Thymus (tissue), 11 donors: ENCODE measurements around the gene FCN2. TPM values are rescaled to one million over a fixed set of nuclear protein-coding genes. Genes with fewer than 3 reads are reported as not detected.

Experiments
- DNase-seq, 9 donors: peaks; one replicate each; pipeline ENCODE4 v3.0.0-alpha.2; 2013; ENCODE audit warnings: low spot score in 9 of 9, low read depth in 6 of 9, missing footprints in 1 of 9
- H3K27ac ChIP-seq, 2 donors: one replicate each; pipeline ENCODE4 v1.5.1; 2013; ENCODE audit warnings: control low read depth in 1 of 2, low read depth in 1 of 2, low read length in 1 of 2, mild to moderate bottlenecking in 1 of 2, moderate library complexity in 1 of 2
- H3K27me3 ChIP-seq, 2 donors: one replicate each; pipeline ENCODE4 v1.5.1; 2013; ENCODE audit warnings: low read length in 1 of 2; ENCODE audit not compliant: control insufficient read depth in 2 of 2, insufficient read depth in 1 of 2
- H3K36me3 ChIP-seq, 2 donors: one replicate each; pipeline ENCODE4 v1.5.1; 2013; ENCODE audit warnings: low read length in 1 of 2, mild to moderate bottlenecking in 1 of 2, moderate library complexity in 1 of 2; ENCODE audit not compliant: control insufficient read depth in 2 of 2, insufficient read depth in 2 of 2
- H3K4me1 ChIP-seq, 2 donors: one replicate each; pipeline ENCODE4 v1.5.1; 2013; ENCODE audit warnings: low read length in 2 of 2; ENCODE audit not compliant: control insufficient read depth in 2 of 2, insufficient read depth in 2 of 2
- H3K4me3 ChIP-seq, 2 donors: one replicate each; pipeline ENCODE4 v1.5.1; 2013; ENCODE audit warnings: low read length in 2 of 2, control low read depth in 1 of 2, mild to moderate bottlenecking in 1 of 2
- H3K9me3 ChIP-seq, 2 donors: one replicate each; pipeline ENCODE4 v1.5.1; 2013; ENCODE audit warnings: low read length in 1 of 2, mild to moderate bottlenecking in 1 of 2; ENCODE audit not compliant: control insufficient read depth in 2 of 2, insufficient read depth in 1 of 2
- WGBS: extraction: QIAGEN DNeasy Blood & Tissue Kit; methylation state at CpG from one replicate; pipeline ENCODE4 v1.1.7; 2013; 5-methylcytosine and 5-hydroxymethylcytosine counted together
- polyA plus RNA-seq: library from polyadenylated mRNA; stranded (reverse); fragments of 200-250 nt; gene quantifications from one replicate; pipeline ENCODE4 v1.2.3, GENCODE V29; 2013
- total RNA-seq: library from RNA; stranded (reverse); fragments of 120-200 nt; gene quantifications from one replicate; pipeline ENCODE4 v1.2.4, GENCODE V29; 2013
- donor health status: healthy.

The FCN2 gene
- total and polyA plus RNA-seq, 2 donors, result 0.52 to 0.75 TPM

DNA sequence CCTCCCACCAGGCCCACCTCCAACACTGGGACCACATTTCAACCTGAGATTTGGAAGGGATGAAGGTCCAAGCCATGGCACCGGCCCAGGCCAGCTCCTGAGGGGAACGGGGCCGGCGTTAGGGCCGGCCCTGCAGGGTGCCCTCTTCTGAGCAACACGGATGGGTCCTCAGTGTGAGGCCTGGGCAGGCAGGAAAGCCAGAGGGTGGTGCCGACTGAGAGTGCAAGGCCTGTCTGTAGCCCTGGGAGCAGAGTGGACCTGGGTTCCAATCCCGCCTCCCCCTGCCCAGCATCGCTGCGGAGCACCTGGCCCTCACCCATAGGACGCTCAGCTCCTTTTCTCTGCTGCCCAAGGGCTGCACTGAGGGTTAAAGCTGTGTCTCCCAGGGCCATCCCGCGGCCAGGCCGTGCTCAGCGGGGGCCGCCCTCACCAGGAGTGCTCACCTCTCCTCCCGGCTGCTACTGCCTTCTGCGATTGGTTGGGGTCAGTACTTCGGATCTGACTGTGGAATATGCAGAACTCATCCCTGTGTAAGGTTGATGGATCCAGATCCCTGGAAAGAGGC, 44.1 kb upstream of the FCN2 start:
- Histone ChIP-seq H3K36me3 (no peaks in the 10 kb centered on the region), H3K4me3 (no peak overlapping the region), H3K4me1 (no peaks in the 10 kb centered on the region), H3K9me3 (no peaks in the 10 kb centered on the region), H3K27me3 (no peaks in the 10 kb centered on the region), H3K27ac (no peak overlapping the region)
- WGBS, result 92% methylated on average over 19 of the region's 19 CpGs
- DNase-seq, result no peak

DNA sequence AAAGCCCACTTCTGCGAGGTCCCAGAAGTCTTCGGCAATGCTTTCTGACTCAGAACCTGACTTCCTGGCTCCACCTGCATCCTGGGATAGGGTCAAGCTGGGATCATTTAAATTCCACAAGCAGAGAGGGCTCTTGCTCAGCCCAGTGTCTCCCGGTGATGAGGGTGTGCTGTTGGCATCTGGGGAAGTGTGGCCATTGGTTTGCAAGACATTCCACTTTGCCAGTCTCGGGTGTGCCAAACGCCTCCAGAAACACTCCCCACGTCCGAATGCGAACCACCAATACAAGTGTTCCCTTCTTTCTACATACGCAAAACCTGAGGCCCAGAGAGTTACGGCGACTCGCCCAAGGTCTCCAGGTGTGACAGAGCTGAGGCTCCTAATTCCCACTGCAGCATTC, 43.1 kb upstream of the FCN2 start:
- 97% methylated on average over 12 of the region's 12 CpGs for WGBS
- no peak overlapping the region for H3K4me3 ChIP-seq
- H3K4me1 ChIP-seq, result no peaks in the 10 kb centered on the region
- H3K9me3 ChIP-seq, result no peaks in the 10 kb centered on the region
- H3K27me3 ChIP-seq, result no peaks in the 10 kb centered on the region
- no peaks in the 10 kb centered on the region for H3K36me3 ChIP-seq
- H3K27ac ChIP-seq, result no peak overlapping the region
- DNase-seq, result no peak

DNA sequence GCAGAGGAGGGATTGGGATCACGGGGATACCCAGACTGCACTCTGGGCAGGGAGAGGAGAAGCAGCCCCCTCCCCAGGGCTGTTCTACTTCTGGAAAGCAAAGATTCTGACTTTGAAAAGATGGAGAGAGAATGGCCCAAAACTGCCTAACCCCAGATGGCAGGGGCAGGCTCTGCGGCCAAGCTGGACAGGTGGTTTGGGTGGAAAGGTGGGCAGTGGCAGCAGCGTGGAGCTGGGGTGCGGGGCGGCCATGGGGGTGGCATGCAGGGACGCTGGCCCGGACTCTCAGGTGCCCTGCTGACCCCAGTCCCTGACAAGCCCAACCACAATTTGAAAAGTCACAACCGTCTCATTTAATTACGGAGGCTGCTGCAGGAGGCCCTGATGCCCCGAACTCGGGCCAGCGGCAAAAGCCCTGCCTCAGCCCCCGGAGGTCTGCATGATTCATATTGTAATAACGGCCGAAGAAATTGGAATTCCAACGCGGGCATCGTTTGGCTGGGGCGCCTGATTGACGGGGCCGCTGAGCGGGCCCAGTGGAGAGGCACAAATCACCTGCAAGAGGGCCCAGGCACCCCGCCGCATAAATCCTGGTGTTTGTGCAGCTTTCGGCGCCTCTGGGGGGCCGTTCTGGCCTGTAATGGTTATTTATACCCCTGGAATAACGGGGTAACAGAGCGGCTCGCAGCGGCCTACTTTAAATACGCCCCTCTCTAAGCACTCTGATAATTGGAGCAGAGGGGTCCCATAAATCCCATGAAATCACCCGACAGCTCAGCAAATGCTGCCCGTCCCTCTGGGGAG, 41.8 kb upstream of the FCN2 start:
- Histone ChIP-seq H3K27ac (no peak overlapping the region), H3K4me3 (no peak overlapping the region), H3K4me1 (no peaks in the 10 kb centered on the region), H3K9me3 (no peaks in the 10 kb centered on the region), H3K36me3 (no peaks in the 10 kb centered on the region), H3K27me3 (no peaks in the 10 kb centered on the region)
- no peak for DNase-seq
- WGBS, result 93% methylated on average over 34 of the region's 34 CpGs

DNA sequence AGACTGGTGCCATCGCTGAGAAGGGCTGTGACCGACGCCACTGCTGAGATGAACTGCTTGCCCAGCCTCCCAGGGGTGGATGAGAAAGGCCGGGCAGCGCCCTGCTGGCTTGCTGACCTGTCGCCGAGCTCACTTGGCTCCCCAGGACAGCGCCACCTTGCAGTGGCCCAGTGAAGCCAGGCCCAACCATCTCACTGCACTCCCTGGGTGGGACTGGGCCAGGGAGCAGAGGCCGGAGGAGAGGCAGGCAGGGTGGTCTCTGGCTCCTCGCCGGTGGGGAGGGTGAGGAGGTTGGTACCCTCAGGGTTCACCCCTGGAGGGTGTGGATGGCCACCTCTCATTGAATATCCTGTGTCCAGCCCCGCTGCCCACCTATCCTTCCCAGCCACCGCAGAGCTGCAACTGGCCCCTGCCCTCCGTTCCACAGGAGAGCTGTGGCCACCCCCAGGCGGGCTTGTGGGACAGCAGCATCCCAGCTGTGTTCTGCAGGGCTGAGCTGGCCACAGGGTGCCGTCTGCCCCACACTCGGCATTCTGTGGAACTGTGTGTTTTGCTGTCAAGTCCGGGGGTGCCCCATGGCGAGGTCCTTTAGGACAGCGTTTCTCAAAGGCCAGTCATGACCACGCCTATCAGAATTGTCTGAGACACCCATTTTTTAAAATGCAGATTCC, 41.0 kb upstream of the FCN2 start:
- Histone ChIP-seq H3K9me3 (no peaks in the 10 kb centered on the region), H3K4me3 (no peak overlapping the region), H3K27ac (no peak overlapping the region), H3K36me3 (no peaks in the 10 kb centered on the region), H3K4me1 (no peaks in the 10 kb centered on the region), H3K27me3 (no peaks in the 10 kb centered on the region)
- DNase-seq, result no peak
- WGBS, result 97% methylated on average over 21 of the region's 21 CpGs

DNA sequence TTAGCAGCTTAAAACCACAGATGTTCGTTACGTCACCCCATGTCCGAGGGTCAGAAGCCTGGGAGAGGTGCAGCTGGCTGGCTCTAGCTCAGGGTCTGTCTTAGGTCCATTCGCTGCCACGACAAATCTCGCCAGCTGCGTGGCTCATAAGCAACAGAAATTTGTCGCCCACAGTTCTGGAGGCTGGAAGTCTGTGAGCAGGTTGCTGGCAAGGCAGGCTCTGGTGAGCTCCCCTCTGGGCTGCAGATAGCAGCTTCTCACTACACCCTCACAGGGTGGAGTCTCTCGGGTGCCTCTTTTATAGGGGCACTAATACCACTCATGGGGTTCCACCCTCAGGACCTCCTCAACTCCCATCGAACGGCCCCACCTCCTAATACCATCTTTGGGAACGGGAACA, 40.1 kb upstream of the FCN2 start:
- no peaks in the 10 kb centered on the region for H3K9me3 ChIP-seq
- H3K4me1 ChIP-seq, result no peaks in the 10 kb centered on the region
- H3K27me3 ChIP-seq, result no peaks in the 10 kb centered on the region
- no peak for DNase-seq
- H3K4me3 ChIP-seq, result no peak overlapping the region
- H3K27ac ChIP-seq, result no peak overlapping the region
- WGBS, result 95% methylated on average over 12 of the region's 12 CpGs
- H3K36me3 ChIP-seq, result no peaks in the 10 kb centered on the region

DNA sequence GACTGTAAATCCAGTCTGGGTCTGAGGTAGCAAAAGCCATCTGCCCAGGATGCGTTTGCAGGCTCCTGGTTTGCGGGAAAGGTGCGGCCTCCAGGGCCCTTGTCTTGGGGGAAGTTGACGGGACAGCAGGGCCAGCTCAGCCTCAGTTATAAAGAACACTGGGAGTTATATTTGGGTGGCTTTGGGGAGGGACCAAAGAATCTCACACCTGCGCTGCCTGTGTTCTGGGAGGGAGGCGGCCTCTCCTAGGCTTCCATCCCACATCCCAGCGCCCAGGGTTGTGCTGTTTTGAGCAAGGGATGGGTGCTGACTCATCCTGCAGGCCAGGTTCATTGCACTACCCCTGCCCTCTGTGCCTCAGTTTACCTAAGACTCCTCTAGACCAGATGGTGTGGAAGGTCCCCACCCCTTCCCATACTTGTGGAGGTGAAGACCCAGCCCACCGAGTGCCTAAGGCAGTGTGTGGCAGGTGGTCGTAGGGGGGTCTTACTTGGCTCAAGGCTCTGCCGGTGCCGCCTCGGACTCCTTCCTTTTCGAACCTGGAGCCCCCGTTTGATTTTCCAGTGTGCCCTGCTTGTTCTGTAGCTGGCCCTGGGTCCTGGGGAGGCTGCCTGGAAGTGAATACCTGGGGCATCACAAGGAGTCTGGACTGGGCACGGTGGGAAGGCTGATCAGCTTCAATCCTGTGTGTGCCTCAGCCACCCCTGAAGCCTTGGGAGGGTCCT, 39.3 kb upstream of the FCN2 start:
- H3K27me3 ChIP-seq, result no peaks in the 10 kb centered on the region
- H3K36me3 ChIP-seq, result no peaks in the 10 kb centered on the region
- DNase-seq, result no peak
- no peaks in the 10 kb centered on the region for H3K4me1 ChIP-seq
- no peak overlapping the region for H3K4me3 ChIP-seq
- no peaks in the 10 kb centered on the region for H3K9me3 ChIP-seq
- WGBS, result 96% methylated on average over 15 of the region's 15 CpGs
- no peak overlapping the region for H3K27ac ChIP-seq

DNA sequence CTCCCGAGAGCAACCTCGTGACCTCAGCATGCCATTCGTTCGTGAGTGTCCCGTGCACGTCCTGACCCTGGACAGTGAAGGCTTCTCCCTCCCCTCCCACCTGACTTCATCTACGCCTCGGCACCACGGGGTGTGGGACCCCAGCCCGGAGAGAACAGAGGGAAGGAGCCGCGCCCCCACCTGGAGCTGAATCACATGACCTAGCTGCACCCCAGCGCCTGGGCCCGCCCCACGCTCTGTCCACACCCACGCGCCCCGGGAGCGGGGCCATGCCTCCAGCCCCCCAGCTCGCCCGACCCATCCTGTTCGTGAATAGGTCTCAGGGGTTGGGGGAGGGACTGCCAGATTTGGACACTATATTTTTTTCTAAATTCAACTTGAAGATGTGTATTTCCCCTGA, 38.3 kb upstream of the FCN2 start:
- no peaks in the 10 kb centered on the region for H3K9me3 ChIP-seq
- no peak for DNase-seq
- WGBS, result 96% methylated on average over 22 of the region's 22 CpGs
- no peak overlapping the region for H3K27ac ChIP-seq
- H3K4me1 ChIP-seq, result no peaks in the 10 kb centered on the region
- H3K4me3 ChIP-seq, result no peak overlapping the region
- no peaks in the 10 kb centered on the region for H3K27me3 ChIP-seq
- H3K36me3 ChIP-seq, result no peaks in the 10 kb centered on the region

DNA sequence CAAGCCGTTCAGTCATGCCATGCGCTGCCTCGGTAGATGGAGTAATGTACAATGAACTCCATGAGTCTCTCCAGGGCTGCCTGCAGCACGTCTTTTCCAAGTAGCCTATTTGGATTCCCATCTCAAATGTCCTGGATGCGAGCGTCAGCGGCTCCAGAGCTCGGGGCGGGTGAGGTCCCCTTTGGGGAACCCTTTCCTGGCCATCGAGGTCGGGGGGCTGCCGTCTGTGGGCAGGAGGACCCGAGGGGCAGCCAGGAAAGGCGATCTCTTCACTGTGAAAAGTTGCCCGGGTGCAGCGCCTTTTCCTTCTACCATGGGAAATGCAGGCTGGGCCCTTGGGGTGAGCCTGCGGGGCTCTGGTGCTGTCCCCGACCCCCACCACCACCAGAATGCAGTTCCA, 36.9 kb upstream of the FCN2 start:
- no peaks in the 10 kb centered on the region for H3K4me1 ChIP-seq
- DNase-seq, result no peak
- no peak overlapping the region for H3K27ac ChIP-seq
- no peaks in the 10 kb centered on the region for H3K27me3 ChIP-seq
- WGBS, result 96% methylated on average over 18 of the region's 18 CpGs
- no peaks in the 10 kb centered on the region for H3K36me3 ChIP-seq
- H3K9me3 ChIP-seq, result peaks cover 2 to 8% of the 10 kb centered on the region in 2 donors
- no peak overlapping the region for H3K4me3 ChIP-seq

DNA sequence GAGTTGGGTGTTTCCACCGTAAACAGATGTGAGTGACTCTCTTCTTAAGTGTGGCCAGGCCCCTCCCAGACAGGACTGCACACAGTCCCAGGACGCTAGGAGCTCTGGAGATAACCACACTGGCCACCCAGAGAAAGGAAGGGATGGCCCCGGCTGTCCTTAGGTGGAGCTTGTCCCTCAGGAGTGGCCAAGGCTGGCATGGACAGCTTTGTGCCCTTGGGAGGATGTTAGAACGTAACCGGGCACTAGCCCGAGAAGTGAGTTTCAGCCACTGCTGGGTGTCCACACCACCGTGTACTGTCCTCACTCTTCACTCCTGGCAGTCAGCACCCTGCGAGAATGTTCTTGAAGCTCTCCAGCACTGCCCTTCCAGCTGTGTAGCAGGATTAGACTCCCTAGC, 35.8 kb upstream of the FCN2 start:
- no peaks in the 10 kb centered on the region for H3K36me3 ChIP-seq
- DNase-seq, result no peak
- peaks cover 2 to 8% of the 10 kb centered on the region in 2 donors for H3K9me3 ChIP-seq
- no peak overlapping the region for H3K4me3 ChIP-seq
- no peaks in the 10 kb centered on the region for H3K27me3 ChIP-seq
- WGBS, result 93% methylated on average over 8 of the region's 8 CpGs
- H3K4me1 ChIP-seq, result no peaks in the 10 kb centered on the region
- no peak overlapping the region for H3K27ac ChIP-seq
